ENCODE measurements around the gene PSME4.
"Not testable (repeated sequence)": the region's sequence is repeated elsewhere in the genome, so short reads cannot be mapped to it uniquely, and the experiment has no call there.

PSME4 gene

DNA sequence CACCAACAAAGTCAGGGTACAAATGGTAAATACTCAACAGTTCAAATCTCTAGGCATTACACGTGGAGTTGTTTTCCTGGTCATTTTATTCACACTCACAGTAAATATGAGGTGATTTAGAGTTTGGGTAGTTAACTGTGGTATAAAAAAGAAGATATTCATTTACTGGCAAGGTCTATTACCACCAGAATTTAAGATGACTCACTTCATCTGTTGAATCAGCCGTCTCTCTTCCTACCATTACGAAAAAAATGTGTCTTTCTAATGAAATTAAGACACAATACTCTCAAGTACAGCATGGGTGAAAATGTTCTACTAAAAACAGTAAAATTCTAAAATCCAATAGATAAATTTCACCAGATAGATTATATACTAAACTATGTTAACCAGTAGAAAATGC is 90.0 kb downstream of the PSME4 start:
- no peak for DNase-seq

DNA sequence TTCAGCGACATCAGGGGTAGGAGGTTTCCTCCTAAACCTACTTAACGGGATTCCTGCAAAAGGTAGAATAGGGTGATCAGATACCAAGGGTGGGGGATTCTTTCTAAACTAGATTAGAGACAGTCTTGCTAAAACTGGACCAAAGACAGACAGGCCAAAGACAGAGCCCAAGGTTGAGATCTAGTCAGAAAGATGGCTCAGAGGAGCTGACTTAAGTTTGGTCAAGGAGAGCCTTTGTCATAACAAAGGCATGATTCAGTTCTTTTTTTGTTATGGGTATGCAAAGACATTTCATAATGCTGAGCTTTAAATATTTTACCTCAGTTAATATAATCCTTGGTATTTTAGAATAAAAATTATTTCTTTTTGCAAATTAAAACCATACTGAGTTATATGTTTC is 93.2 kb downstream of the PSME4 start:
- no peak for DNase-seq

DNA sequence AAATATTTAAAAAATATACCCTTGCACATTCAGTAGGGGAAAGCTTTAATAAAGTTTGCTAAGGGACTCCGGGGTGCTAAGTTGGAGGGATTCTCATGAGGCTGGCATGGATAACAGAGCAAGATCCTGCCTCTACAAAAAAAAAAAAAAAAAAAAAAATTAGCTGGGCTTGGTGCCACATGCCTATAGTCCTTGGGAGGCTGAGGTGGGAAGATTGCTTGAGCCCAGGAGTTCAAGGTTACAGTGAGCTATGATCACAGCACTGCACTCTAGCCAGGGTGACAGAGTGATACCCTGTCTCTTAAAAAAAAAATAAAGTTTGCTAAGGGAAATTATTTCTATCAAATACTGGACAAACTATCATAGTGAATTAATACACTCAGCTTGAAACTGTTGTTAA is 93.7 kb downstream of the PSME4 start:
- no peak for DNase-seq

DNA sequence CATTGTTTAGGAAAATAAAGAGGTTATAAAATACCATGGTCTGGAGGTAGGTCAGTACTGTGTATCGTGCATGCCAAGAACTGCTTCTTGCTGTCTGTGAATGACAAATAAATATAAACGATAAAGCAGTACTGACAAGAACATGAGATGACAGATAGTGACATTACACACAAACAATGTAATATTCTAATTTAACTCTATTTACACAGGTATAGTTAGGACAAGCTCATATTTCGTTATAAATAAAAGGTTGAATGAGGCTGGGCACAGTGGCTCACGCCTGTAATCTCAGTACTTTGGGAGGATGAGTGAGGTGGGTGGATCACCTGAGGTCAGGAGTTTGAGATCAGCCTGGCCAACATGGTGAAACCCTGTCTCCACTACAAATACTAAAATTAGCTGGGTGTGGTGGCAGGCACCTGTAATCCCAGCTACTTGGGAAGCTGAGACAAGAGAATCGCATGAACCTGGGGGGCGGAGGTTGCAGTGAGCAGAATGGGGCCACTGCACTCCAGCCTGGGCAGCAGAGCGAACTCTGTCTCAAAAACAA is 96.3 kb downstream of the PSME4 start:
- no peak for DNase-seq

DNA sequence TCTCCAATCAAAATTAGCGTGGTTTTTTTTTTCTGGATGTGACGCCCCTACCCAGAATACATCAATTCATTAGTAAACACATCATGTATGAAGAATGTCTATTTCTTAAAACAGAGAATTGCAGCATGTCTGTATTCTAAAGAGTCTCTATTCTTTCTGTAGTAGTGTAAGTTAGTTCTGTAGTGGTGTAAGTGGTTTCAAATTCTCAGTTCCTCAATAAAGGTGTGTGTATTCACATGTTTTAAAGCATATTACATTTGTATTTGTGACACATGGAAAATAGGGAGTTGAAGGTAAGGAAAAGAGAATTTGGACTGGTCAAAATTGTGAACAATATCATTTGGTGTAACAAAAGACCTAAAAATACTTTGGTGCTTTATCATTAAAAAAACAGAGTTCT is 103.0 kb downstream of the PSME4 start:
- no peak for DNase-seq

DNA sequence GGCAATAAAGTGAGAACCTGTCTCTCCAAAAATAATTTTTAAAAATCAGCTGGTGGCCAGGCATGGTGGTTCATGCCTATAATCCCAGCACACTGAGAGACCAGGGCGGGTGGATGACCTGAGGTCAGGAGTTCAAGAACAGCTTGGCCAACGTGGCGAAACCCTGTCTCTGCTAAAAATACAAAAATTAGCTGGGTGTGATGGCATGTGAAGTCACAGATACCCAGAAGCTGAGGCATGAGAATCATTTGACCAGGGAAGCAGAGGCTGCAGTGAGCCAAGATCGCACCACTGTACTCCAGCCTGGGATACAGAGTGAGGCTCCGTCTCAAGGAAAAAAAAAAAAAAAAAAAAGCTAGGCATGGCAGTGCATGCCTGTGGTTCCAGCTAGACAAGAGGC is 103.6 kb downstream of the PSME4 start:
- DNase-seq: no peak

DNA sequence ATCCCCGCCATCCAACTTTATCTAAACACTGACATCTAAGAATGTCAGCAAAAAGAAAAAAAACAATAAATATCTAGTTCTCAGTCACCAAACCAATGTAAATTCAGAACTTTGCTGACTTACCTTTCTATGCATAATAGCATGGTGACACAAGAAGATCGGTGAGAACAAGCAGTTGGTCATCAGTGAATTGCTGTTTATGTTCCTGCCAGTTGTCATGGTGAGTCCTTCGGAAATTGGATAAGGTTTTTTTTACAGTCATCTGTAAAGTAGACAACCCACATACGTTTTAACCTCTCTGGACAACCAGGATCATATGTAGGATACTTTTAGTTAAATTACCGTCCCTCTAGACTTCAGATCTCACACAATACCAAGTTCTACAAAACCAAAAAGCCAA is 104.8 kb downstream of the PSME4 start:
- no peak for DNase-seq

DNA sequence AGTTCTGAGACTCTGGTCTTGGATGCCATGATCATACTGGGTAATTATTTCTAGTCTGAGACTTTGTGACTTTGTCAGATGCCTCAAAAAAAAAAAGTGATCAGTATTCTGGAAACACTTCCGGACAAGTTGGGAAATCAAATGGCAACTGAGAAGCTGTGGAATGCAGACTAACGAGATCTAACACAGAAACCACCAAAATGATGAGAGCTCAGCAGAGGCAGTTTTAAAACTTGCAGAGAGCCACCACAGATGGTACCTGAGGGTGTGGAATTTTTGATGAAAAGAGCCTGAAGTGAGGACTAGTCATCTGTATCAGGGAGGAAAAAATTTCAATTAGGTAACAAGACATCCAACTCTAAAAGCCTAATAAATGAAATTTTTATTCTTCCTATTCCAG is 105.5 kb downstream of the PSME4 start:
- DNase-seq: no peak

DNA sequence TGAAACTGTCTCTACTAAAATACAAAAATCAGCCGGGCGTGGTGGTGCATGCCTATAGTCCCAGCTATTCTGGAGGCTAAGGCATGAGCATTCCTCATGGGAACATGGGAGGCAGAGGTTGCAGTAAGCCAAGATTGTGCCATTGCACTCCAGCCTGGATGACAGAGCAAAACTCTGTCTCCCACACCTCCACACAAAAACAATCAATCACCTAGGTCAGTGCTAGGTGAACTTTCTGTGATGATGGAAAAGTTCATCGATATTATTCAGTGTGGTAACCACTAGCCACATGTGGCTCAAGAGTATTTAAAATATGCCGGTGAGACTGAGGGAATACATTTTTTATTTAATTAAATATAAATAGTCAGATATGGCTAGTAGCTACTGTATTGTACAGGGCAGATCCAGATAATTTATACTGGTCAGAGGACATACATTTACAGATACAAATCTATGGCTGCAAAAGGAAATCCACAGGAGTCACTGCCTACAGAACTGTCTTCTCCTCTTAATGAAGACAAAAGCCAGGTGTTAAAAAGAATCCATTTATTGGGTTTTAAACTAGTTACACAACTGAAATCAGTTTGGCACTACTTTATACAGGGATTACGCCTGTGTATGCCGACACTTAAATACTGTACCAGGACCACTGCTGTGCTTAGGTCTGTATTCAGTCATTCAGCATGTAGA is 107.1 kb downstream of the PSME4 start:
- no peak for DNase-seq

DNA sequence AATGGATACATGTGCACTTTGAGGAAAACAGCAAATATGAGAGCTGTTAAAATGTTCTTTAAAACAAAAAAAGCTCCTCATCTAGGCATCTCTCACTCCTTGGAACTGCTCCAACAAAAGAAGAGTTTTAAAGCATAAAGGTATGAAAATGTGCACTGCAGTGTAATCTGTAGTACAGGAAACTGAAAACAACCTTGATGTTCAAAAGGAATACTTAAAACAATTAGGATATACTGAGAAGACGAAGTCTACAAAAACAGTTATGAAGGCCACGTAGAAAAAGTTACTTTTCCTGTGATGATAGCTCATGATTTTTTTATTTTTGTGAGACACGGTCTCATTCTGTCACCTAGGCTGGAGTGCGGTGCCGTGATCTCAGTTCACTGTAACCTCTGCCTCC is 109.0 kb downstream of the PSME4 start:
- no peak for DNase-seq

DNA sequence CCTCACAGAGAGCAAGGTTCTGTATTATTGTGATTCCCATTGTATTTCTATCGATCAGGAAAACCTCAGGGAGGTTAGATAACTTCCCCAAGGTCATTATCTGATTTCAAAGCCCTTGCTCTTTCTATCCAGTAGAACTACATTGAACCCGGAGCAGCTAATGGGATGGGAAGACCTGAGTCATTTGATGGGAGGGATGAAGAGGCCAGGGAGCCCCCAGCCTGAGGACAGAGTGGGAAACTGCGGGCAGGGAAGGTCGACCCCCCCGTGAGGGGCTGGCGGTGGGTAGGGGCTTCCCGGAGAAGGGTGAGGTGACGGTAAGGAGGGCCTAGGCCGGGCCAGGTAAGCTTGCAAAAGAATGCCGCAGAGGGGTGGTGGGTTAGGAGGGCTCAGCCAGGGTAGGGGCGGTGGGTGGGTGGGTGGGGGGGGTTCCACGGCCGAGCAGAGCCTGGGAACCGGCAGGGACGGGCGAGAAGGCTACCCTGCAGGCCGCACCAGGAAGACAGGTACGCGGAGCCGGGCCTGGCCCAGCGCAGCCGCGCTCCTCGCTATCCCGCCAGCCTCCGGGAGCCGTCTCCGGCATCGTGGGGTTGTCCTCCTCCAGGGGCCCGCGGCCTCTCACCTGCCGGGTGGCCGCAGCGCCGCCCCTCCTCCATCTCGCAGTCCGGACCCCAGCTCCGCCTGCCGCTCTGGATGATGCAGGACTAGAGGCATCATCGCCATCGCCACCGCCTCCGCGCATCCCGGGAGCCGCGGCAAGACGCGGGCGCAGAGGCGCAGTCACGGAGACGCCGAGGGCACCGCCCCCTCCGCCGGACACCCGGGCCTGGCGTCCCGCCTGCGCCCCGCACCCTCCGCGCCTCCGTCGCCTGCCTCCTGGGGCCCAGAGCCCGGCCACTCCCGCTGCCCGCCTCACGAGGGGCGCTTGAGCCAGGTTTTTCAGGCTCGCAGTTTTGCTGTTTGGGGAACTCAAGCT is 111.3 kb downstream of the PSME4 start, which contains the start of gene GPR75:
GPR75 (minus strand) TSS at position 762 of the 976 bp plus-strand sequence. CDS start 5,211 bp downstream, outside the sequence.
- no peak for DNase-seq

DNA sequence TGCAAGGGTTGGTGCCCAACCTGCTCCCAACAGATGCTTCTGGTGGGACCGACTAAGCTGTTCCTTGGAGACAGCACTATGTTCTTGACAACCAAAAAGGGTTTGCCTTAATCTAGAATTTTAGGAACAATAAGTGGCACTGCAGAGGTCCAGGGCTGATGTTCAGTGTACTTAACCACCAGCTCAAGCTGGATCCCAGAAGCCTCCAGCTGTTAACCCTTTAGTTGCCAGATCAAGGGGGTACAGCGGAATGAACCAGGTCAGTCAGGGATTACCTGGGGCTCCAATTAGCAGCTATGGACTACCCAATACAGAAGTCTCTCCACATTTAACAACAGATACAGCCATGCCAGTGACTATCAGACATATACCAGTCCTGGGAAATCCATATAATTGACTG is 114.5 kb downstream of the PSME4 start:
- no peak for DNase-seq

DNA sequence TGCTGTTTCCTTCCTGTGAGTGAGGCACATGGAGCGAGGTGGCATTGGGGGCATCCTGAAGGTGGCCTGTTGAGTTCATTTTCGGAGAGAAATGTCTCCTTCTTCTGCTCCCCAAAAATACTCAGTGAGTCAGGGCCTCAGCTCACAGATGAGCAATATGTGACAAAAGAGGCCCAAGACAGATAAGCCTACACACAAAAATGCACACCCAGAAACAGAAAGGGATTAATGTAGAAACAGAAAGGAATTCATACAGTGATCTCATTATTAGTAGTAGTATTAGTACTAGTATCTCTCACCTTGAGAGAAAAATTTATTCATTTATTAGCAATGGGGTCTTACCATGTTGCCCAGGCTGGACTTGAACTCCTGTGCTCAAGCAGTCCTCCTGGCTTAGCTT is 116.1 kb downstream of the PSME4 start:
- no peak for DNase-seq

DNA sequence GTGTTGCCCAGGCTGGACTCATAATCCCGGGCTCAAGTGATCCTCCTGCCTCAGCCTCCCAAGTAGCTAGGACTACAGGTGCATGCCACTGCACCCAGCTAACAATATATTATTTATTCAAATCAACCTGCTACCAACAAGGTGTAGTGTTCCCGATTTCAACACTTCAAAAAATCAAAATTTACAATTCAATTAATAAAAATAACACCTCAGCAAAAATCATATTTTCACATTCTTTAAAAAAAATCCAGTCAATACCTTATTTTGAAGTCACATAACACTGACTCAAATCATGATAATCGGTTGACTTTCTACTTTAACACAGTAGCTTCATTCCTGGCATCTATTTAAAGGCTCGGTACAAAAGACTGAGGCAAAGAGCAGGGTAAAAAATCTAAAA is 118.3 kb downstream of the PSME4 start:
- no peak for DNase-seq

DNA sequence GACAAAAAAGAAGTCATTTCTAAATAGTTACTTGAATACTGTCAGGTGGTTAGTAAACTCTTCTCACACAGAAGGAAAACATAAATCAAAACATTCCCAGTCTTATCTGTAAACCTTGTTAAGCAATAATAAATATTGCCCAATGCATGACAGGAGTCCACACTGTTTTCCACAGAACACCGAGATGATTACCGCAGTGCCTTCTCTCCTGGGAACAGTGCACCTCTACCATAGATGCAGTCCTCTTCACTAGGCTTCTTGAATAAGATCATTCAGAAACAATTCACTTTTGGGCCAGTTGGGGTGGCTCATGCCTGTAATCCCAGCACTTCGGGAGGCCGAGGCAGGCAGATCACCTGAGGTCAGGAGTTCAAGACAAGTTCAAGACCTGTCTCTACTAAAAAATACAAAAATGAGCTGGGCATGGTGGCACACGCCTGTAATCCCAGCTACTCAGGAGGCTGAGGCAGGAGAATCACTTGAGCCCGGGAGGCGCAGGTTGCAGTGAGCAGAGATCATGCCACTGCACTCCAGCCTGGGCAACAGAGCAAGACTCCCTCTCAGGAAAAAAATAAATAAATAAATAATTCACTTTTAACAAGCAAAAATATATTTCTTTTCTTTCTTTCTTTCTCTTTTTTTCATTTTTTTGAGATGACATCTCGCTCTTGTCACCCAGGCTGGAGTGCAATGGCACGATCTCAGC is 119.6 kb downstream of the PSME4 start:
- not testable (repeated sequence) for DNase-seq

DNA sequence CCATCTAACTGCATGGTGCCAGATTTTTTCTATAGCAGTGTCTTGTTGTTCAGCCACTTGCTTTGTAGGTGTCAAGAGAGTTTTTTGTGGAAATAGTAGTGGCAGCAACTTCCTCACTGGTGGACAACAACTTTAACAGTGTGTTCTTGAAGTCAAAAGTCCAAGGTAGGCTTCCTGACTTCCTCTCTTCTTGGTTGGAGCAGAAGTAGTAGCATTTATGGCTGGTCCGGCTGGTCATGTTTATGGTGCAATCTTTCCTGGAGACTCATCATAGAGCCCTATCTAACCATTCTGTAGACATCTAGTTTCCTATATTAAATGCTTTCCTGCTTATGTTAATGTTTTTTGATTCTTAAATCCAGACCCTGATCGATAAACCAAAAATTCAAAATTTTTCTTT is 122.7 kb downstream of the PSME4 start:
- DNase-seq: no peak

DNA sequence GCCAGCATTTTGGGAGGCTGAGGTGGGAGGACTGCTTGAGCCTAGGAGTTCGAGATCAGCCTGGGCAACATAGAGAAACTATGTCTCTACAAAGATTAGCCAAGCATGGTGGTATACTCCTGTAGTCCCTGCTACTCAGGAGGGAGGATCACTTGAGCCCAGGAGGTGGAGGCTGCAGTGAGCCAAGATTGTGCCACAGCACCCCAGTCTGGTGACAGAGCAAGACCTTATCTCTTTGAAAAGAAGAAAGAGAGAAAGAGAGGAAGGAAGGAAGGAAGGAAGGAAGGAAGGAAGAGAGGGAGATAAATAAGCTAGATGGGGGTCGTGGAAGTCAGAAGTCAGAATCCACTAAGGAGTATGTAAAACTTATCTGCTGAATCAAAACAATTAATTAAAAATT is 127.2 kb downstream of the PSME4 start:
- DNase-seq: no peak

DNA sequence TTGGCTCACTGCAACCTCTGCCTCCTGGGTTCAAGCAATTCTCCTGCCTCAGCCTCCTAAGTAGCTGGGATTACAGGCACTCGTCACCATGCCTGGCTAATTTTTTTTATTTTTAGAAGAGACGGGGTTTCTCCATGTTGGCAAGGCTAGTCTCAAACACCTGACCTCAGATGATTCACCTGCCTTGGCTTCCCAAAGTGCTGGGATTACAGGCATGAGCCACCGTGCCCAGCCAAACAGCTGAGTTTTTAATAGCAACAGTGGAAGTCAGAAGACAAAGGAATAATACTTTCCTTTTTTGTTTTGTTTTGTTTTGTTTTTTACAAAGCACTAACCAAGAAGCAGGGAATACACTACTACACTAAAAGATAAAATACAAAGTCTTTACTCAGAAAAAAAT is 127.9 kb downstream of the PSME4 start:
- no peak for DNase-seq

DNA sequence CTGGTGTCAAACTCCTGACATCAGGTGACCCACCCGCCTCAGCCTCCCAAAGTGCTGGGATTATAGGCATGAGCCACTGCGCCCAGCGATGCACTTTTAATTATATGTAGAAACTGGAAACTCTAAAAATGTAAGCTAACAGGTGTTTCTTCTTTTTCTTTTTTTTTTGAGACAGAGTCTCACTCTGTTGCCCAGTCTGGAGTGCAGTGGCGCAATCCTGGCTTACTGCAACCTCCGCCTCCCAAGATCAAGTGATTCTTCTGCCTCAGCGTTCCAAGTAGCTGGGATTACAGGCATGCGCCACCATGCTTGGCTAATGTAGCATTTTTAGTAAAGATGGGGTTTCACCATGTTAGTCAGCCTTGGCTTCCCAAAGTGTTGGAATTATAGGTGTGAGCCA is 129.1 kb downstream of the PSME4 start:
- DNase-seq: not testable (repeated sequence)

DNA sequence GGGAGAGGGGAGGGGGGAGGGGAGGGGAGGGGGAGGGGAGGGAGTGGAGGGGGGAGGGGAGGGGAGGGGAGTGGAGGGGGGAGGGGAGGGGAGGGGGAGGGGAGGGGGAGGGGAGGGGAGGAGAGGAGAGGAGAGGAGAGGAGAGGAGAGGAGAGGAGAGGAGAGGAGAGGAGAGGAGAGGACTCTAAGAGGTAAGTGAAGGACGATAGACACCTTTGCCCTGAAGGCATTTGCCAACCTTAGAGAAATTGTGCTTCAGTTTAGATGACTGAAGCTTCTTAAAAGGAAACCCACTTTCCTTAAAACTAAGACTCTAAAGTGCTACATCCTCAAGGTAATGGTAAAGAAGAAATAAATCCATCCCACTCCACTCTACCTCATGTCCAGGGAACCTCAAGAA is 130.2 kb downstream of the PSME4 start:
- no peak for DNase-seq

DNA sequence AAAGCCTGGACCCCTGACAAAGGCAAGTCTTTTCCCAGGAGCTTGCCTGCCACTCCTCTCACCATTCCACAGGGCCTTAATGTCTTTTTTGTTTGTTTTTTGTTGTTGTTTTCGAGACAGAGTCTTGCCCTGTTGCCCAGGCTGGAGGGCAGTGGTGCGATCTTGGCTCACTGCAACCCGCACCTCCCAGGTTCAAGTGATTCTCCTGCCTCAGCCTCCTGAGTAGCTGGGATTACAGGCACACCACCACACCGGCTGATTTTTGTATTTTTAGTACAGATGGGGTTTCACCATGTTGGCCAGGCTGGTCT is 140.9 kb downstream of the PSME4 start:
- DNase-seq: not testable (repeated sequence)

DNA sequence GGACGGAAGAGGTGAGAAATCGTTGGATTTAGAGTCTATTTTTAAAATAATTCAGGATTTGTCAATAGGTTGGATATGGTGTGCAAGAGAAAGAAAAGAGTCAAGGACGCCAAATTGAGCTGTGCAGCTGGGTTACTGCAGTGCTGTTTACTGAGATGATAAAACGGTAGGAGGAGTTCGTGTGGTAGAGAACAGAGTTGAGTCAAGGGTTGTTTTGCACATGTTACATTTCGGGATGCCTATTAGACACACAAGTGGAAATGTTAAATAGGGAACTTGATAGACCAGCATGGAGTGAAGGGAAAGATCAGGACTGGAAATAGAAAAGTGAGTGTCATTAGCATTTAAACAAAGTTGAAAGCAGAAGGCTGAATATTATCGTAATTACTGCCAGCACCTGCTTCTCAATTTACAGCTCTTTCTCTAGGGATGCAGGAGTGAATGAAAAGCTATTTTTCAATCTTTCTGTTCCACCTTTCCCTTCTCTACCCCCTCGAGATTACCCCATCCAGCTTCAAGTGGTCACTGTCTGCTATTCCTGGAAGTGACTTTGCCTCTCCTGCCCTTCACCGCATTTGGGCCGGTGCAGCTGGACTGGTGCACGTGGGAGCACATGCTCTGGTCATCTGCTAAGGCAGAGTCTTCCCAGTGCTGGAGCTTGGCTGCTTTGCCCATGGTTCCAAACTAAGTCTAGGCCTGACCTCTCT is 141.4 kb downstream of the PSME4 start:
- no peak for DNase-seq

DNA sequence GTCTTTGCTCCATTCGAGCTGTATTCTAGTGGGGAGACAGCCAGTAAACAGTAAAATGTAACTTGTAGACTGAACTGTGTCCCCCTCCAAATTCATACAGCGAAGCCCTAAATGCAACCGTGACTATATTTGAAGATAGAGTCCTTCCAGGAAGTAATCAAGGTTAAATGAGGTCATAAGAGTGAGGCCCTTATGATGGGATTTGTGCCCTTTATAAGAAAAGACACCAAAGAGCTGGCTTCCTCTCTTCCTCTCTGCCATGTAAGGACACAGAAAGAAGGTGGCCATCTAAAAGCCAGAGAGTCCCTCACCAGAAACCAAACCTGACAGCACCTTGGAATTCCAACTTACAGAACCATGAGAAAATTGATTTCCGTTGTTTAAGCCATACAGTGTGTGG is 142.5 kb downstream of the PSME4 start:
- no peak for DNase-seq
